Measurements from ENCODE around the gene IFNGR2. TPM values are rescaled to one million over a fixed set of nuclear protein-coding genes. Genes with fewer than 3 reads are reported as not detected.

IFNGR2 gene
- total and polyA plus RNA-seq, 2 of the 13 experiments (the other 11 are each of a cell fraction or from before 2014, with no cell fraction given): 61.3 to 117 TPM

- TF ChIP-seq, protein P1, sequence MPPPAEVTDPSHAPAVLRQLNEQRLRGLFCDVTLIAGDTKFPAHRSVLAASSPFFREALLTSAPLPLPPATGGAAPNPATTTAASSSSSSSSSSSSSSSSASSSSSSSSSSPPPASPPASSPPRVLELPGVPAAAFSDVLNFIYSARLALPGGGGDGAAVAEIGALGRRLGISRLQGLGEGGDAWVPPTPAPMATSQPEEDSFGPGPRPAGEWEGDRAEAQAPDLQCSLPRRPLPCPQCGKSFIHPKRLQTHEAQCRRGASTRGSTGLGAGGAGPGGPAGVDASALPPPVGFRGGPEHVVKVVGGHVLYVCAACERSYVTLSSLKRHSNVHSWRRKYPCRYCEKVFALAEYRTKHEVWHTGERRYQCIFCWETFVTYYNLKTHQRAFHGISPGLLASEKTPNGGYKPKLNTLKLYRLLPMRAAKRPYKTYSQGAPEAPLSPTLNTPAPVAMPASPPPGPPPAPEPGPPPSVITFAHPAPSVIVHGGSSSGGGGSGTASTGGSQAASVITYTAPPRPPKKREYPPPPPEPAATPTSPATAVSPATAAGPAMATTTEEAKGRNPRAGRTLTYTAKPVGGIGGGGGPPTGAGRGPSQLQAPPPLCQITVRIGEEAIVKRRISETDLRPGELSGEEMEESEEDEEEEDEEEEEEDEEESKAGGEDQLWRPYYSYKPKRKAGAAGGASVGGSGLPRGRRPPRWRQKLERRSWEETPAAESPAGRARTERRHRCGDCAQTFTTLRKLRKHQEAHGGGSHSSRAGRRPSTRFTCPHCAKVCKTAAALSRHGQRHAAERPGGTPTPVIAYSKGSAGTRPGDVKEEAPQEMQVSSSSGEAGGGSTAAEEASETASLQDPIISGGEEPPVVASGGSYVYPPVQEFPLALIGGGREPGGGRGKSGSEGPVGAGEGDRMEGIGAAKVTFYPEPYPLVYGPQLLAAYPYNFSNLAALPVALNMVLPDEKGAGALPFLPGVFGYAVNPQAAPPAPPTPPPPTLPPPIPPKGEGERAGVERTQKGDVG (CRISPR knock-in tag; IDR thresholded peaks at IDR 0.05; ENCODE audit: borderline replicate concordance): no peak
- TF ChIP-seq TCF7L2 (IDR thresholded peaks at IDR 0.05; ENCODE audit: low read depth, low read length) (no peak), ZNF780A (CRISPR knock-in tag; IDR thresholded peaks at IDR 0.05) (0 out of 2 replicates have a peak, but pooled peaks have one; percentile 59), ETV6 (CRISPR knock-in tag; conservative IDR thresholded peaks at IDR 0.05) (0 out of 2 replicates have a peak, but pooled peaks have one; percentile 33), SKI (IDR thresholded peaks at IDR 0.05; ENCODE audit: partially characterized antibody) (peak; percentile 78), PAX8 (CRISPR knock-in tag; IDR thresholded peaks at IDR 0.05; ENCODE audit: borderline replicate concordance) (no peak), BCL6 (CRISPR knock-in tag; IDR thresholded peaks at IDR 0.05) (peak; percentile 12), TIGD3 (CRISPR knock-in tag; IDR thresholded peaks at IDR 0.05; ENCODE audit: borderline replicate concordance) (no peak), ZNF24 (IDR thresholded peaks at IDR 0.05) (no peak), NKX3-1 (CRISPR knock-in tag; IDR thresholded peaks at IDR 0.05) (no peak), ZNF124 (CRISPR knock-in tag; IDR thresholded peaks at IDR 0.05) (no peak), HDAC1 (CRISPR knock-in tag; IDR thresholded peaks at IDR 0.05) (peak; percentile 73), ZNF530 (CRISPR knock-in tag; IDR thresholded peaks at IDR 0.05; ENCODE audit: low read depth) (no peak), ZNF383 (CRISPR knock-in tag; IDR thresholded peaks at IDR 0.05; ENCODE audit: borderline replicate concordance) (no peak), ZNF468 (CRISPR knock-in tag; IDR thresholded peaks at IDR 0.05) (0 out of 2 replicates have a peak, but pooled peaks have one; percentile 68), ZNF619 (CRISPR knock-in tag; IDR thresholded peaks at IDR 0.05) (peak; percentile 41; the same call in 1 of the 2 replicates), PITX1 (CRISPR knock-in tag; IDR thresholded peaks at IDR 0.05) (no peak), DR1 (CRISPR knock-in tag; IDR thresholded peaks at IDR 0.05) (no peak; the same call in 1 of the 2 replicates), THYN1 (CRISPR knock-in tag; IDR thresholded peaks at IDR 0.05; ENCODE audit: borderline replicate concordance, low read depth) (no peak), ZNF670 (CRISPR knock-in tag; IDR thresholded peaks at IDR 0.05; ENCODE audit: borderline replicate concordance) (no peak)
- TF ChIP-seq, protein P2, sequence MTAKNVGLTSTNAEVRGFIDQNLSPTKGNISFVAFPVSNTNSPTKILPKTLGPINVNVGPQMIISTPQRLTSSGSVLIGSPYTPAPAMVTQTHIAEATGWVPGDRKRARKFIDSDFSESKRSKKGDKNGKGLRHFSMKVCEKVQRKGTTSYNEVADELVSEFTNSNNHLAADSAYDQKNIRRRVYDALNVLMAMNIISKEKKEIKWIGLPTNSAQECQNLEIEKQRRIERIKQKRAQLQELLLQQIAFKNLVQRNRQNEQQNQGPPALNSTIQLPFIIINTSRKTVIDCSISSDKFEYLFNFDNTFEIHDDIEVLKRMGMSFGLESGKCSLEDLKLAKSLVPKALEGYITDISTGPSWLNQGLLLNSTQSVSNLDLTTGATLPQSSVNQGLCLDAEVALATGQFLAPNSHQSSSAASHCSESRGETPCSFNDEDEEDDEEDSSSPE (CRISPR knock-in tag; IDR thresholded peaks at IDR 0.05): peak; percentile 19; the same call in 1 of the 2 replicates
- TF ChIP-seq, protein P3, sequence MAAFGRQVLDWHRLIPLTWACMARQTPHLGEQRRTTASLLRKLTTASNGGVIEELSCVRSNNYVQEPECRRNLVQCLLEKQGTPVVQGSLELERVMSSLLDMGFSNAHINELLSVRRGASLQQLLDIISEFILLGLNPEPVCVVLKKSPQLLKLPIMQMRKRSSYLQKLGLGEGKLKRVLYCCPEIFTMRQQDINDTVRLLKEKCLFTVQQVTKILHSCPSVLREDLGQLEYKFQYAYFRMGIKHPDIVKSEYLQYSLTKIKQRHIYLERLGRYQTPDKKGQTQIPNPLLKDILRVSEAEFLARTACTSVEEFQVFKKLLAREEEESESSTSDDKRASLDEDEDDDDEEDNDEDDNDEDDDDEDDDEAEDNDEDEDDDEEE (CRISPR knock-in tag; IDR thresholded peaks at IDR 0.05): no peak
Observed at GRCh38 chr21:33479679-33480480, 76.7 kb downstream of the IFNGR2 start, which contains the start of gene TMEM50B (continued).

All from HepG2 (cell line).